GM12874 (cell line): ENCODE results near the gene ZNF479.

Experiments
- TF ChIP-seq, protein P1 (sequence below): IDR thresholded peaks from 2 replicates; pipeline ENCODE4 v1.5.1; 2011; ENCODE audit warnings: low read depth, mild to moderate bottlenecking, control low read depth, low read length, moderate library complexity; ENCODE audit not compliant: insufficient read depth

The ZNF479 gene

DNA sequence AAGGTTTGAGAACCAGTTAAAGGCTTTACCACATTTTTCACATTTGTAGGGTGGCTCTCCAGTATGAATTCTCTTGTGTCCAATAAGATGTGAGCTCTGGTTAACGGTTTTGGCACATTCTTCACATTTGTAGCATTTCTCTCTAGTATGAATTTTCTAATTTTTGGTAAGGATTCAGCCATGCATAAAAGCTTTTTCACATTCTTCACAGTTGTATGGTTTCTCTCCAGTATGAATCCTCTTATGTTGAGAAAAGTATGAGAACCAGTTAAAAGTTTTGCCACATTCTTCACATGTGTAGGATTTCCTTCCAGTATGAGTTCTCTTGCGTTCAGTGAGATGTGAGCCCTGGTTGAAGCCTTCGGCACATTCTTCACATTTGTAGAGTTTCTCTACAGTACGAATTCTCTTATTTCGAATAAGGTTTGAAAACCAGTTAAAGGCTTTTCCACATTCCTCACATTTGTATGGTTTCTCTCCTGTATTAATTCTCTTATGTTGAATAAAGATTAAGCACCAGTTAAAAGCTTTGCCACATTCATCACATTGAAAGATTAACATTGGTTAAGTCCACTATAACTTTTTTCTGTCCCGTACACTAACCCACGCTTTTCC is 33.2 kb upstream of the ZNF479 start:
- TF ChIP-seq, protein P1, sequence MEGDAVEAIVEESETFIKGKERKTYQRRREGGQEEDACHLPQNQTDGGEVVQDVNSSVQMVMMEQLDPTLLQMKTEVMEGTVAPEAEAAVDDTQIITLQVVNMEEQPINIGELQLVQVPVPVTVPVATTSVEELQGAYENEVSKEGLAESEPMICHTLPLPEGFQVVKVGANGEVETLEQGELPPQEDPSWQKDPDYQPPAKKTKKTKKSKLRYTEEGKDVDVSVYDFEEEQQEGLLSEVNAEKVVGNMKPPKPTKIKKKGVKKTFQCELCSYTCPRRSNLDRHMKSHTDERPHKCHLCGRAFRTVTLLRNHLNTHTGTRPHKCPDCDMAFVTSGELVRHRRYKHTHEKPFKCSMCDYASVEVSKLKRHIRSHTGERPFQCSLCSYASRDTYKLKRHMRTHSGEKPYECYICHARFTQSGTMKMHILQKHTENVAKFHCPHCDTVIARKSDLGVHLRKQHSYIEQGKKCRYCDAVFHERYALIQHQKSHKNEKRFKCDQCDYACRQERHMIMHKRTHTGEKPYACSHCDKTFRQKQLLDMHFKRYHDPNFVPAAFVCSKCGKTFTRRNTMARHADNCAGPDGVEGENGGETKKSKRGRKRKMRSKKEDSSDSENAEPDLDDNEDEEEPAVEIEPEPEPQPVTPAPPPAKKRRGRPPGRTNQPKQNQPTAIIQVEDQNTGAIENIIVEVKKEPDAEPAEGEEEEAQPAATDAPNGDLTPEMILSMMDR: no peak
